ENCODE data around the gene LMNB1.

Gene LMNB1

GRCh38 chr5:126863402-126863801, 86.5 kb downstream of the LMNB1 start:
- TF ChIP-seq REST (IDR thresholded peaks at IDR 0.05; ENCODE audit: insufficient read depth in 1 of 2, low read depth in 2 of 2, low read length in 2 of 2) (no peak), POLR2AphosphoS5 (IDR thresholded peaks at IDR 0.05; ENCODE audit: low read depth, low read length) (no peak), SIN3A (IDR thresholded peaks at IDR 0.05; ENCODE audit: borderline replicate concordance, insufficient read depth, low read length) (no peak), FOXP2 (optimal IDR thresholded peaks at IDR 0.05; ENCODE audit: borderline replicate concordance, extremely low read depth, extremely low read length, insufficient read depth) (no peak), TAF1 (IDR thresholded peaks at IDR 0.05; ENCODE audit: borderline replicate concordance, insufficient read depth, low read length) (no peak)

GRCh38 chr5:126864042-126864688, 87.2 kb downstream of the LMNB1 start:
- no peak for TF ChIP-seq POLR2AphosphoS5 (IDR thresholded peaks at IDR 0.05; ENCODE audit: low read depth, low read length)
- TF ChIP-seq SIN3A (IDR thresholded peaks at IDR 0.05; ENCODE audit: borderline replicate concordance, insufficient read depth, low read length), result no peak
- no peak for TF ChIP-seq FOXP2 (optimal IDR thresholded peaks at IDR 0.05; ENCODE audit: borderline replicate concordance, extremely low read depth, extremely low read length, insufficient read depth)
- TF ChIP-seq REST (IDR thresholded peaks at IDR 0.05; ENCODE audit: insufficient read depth in 1 of 2, low read depth in 2 of 2, low read length in 2 of 2), result no peak
- no peak for TF ChIP-seq TAF1 (IDR thresholded peaks at IDR 0.05; ENCODE audit: borderline replicate concordance, insufficient read depth, low read length)

- TF ChIP-seq SIN3A (IDR thresholded peaks at IDR 0.05; ENCODE audit: borderline replicate concordance, insufficient read depth, low read length), result no peak
- no peak for TF ChIP-seq TAF1 (IDR thresholded peaks at IDR 0.05; ENCODE audit: borderline replicate concordance, insufficient read depth, low read length)
- TF ChIP-seq FOXP2 (optimal IDR thresholded peaks at IDR 0.05; ENCODE audit: borderline replicate concordance, extremely low read depth, extremely low read length, insufficient read depth), result no peak
- TF ChIP-seq POLR2AphosphoS5 (IDR thresholded peaks at IDR 0.05; ENCODE audit: low read depth, low read length), result no peak
- TF ChIP-seq REST (IDR thresholded peaks at IDR 0.05; ENCODE audit: insufficient read depth in 1 of 2, low read depth in 2 of 2, low read length in 2 of 2), result no peak
These were observed 88.4 kb downstream of the LMNB1 start for GRCh38 chr5:126865299-126865698.

- peak; percentile 59 to 84 for TF ChIP-seq REST (IDR thresholded peaks at IDR 0.05; ENCODE audit: insufficient read depth in 1 of 2, low read depth in 2 of 2, low read length in 2 of 2)
- no peak for TF ChIP-seq FOXP2 (optimal IDR thresholded peaks at IDR 0.05; ENCODE audit: borderline replicate concordance, extremely low read depth, extremely low read length, insufficient read depth)
- TF ChIP-seq SIN3A (IDR thresholded peaks at IDR 0.05; ENCODE audit: borderline replicate concordance, insufficient read depth, low read length), result no peak
These were observed 90.1 kb downstream of the LMNB1 start for GRCh38 chr5:126866851-126867636.
